ENCODE measurements around the gene PFKM. TPM values are rescaled to one million over a fixed set of nuclear protein-coding genes. Genes with fewer than 3 reads are reported as not detected.
A peak's percentile ranks its signal among the peaks of the same experiment; 100 is the strongest.

PFKM gene
- total RNA-seq, 1 donor from 2014 or later = 80.3 TPM

DNA sequence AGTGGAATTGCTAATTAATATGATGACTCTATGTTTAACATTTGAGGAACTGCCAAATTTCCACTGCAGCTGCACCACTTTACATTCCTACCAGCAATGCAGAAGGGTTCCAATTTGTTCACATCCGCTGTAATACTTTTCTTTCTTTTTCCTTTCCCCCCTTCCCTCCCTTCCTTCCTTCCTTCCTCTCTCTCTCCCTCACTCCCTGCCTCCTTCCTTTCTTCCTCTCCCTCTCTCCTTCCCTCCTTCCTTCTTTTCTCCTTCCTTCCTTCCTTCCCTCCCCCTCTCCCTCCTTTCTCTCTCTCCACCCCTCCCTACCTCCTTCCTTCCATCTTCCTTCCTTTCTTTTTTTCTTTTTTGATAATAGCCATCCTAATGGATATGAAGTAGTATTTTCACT, 3.2 kb upstream of the PFKM start:
- Mint-ChIP-seq H3K9me3 (ENCODE audit: unreplicated experiment) (peaks cover 8% of the 10 kb centered on the region), H3K36me3 (ENCODE audit: low read depth, unreplicated experiment) (no peaks in the 10 kb centered on the region), H3K4me1 (ENCODE audit: low read depth, unreplicated experiment) (peaks cover 7% of the 10 kb centered on the region), H3K4me3 (ENCODE audit: unreplicated experiment) (no peak overlapping the region), H3K27ac (ENCODE audit: unreplicated experiment) (no peak overlapping the region), H3K27me3 (ENCODE audit: low read depth, unreplicated experiment) (peaks cover 8% of the 10 kb centered on the region)
- H3K27me3 ChIP-seq (ENCODE audit: insufficient read depth, low read length) = peaks cover 3% of the 10 kb centered on the region
- peaks cover 5% of the 10 kb centered on the region for H3K4me1 ChIP-seq (ENCODE audit: insufficient read depth, low read length)
- no peak overlapping the region for H3K4me3 ChIP-seq (ENCODE audit: insufficient read depth, low read depth, low read length)
- H3K79me2 ChIP-seq (ENCODE audit: insufficient read depth, low read length) = peaks cover 15% of the 10 kb centered on the region
- no peak overlapping the region for H3K4me2 ChIP-seq (ENCODE audit: low read length)
- peaks cover under 1% of the 10 kb centered on the region for H4K20me1 ChIP-seq (ENCODE audit: insufficient read depth, low read length)
- H3K9me3 ChIP-seq (ENCODE audit: insufficient read depth, low read depth, low read length) = no peaks in the 10 kb centered on the region
- H3K9ac ChIP-seq (ENCODE audit: low read length) = no peak overlapping the region
- no peak overlapping the region for H2AFZ ChIP-seq (ENCODE audit: low read depth, low read length)
- TF ChIP-seq EZH2 (IDR thresholded peaks at IDR 0.05; ENCODE audit: insufficient read depth, low read length) = no peak
- TF ChIP-seq, protein P1, sequence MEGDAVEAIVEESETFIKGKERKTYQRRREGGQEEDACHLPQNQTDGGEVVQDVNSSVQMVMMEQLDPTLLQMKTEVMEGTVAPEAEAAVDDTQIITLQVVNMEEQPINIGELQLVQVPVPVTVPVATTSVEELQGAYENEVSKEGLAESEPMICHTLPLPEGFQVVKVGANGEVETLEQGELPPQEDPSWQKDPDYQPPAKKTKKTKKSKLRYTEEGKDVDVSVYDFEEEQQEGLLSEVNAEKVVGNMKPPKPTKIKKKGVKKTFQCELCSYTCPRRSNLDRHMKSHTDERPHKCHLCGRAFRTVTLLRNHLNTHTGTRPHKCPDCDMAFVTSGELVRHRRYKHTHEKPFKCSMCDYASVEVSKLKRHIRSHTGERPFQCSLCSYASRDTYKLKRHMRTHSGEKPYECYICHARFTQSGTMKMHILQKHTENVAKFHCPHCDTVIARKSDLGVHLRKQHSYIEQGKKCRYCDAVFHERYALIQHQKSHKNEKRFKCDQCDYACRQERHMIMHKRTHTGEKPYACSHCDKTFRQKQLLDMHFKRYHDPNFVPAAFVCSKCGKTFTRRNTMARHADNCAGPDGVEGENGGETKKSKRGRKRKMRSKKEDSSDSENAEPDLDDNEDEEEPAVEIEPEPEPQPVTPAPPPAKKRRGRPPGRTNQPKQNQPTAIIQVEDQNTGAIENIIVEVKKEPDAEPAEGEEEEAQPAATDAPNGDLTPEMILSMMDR (IDR thresholded peaks at IDR 0.05; ENCODE audit: insufficient read depth, low read depth, low read length) = no peak
- DNase-seq (ENCODE audit: low read depth) = no peak
- no peak for FAIRE-seq
- no peak overlapping the region for H3K27ac ChIP-seq (ENCODE audit: low read depth, low read length)
- H3K36me3 ChIP-seq (ENCODE audit: insufficient read depth, low read length) = no peaks in the 10 kb centered on the region

DNA sequence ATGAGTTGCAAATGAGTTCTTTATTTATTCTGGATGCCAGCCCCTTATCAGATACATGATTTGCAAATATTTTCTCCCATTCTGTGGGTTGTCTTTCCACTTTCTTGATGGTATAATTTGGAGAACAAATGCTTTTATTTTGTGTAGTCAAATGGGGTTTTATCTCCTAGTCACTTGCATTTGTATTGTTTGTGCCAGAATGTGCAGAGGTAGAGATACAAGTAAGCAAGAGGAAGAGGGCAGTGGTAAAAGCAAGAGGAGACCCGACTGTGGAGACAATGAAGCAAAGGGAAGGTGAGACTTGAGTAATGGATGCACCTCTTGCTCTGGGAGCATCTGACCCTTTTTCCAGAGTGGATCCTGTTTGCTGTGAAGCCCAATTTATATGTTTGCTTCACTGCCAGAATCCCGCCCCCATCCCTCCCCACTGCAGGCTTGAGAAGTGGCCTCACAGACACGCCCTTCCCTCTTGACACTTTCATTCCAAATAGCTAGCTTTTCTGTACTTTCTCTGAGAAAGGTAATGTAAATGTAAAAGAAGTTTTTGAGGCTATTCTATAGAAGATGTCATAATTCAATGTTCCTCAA, 786 bp upstream of the PFKM start:
- peaks cover 8% of the 10 kb centered on the region for H4K20me1 ChIP-seq (ENCODE audit: insufficient read depth, low read length)
- Mint-ChIP-seq H3K27ac (ENCODE audit: unreplicated experiment) (no peak overlapping the region), H3K4me1 (ENCODE audit: low read depth, unreplicated experiment) (peaks cover 10% of the 10 kb centered on the region), H3K9me3 (ENCODE audit: unreplicated experiment) (peaks cover 8% of the 10 kb centered on the region), H3K27me3 (ENCODE audit: low read depth, unreplicated experiment) (peaks cover 8% of the 10 kb centered on the region), H3K36me3 (ENCODE audit: low read depth, unreplicated experiment) (no peaks in the 10 kb centered on the region), H3K4me3 (ENCODE audit: unreplicated experiment) (peak overlapping the region; percentile 98)
- TF ChIP-seq EZH2 (IDR thresholded peaks at IDR 0.05; ENCODE audit: insufficient read depth, low read length) = no peak
- TF ChIP-seq, protein P1 (IDR thresholded peaks at IDR 0.05; ENCODE audit: insufficient read depth, low read depth, low read length) = no peak
- H3K27me3 ChIP-seq (ENCODE audit: insufficient read depth, low read length) = peaks cover 3% of the 10 kb centered on the region
- no peaks in the 10 kb centered on the region for H3K9me3 ChIP-seq (ENCODE audit: insufficient read depth, low read depth, low read length)
- peaks cover 10% of the 10 kb centered on the region for H3K36me3 ChIP-seq (ENCODE audit: insufficient read depth, low read length)
- DNase-seq (ENCODE audit: low read depth) = no peak
- peak overlapping the region; percentile 87 for H3K4me2 ChIP-seq (ENCODE audit: low read length)
- H2AFZ ChIP-seq (ENCODE audit: low read depth, low read length) = peak overlapping the region; percentile 94
- no peak overlapping the region for H3K27ac ChIP-seq (ENCODE audit: low read depth, low read length)
- H3K4me1 ChIP-seq (ENCODE audit: insufficient read depth, low read length) = peaks cover 5% of the 10 kb centered on the region
- no peak for FAIRE-seq
- H3K9ac ChIP-seq (ENCODE audit: low read length) = no peak overlapping the region
- H3K79me2 ChIP-seq (ENCODE audit: insufficient read depth, low read length) = peaks cover 27% of the 10 kb centered on the region
- H3K4me3 ChIP-seq (ENCODE audit: insufficient read depth, low read depth, low read length) = peak overlapping the region; percentile 91

DNA sequence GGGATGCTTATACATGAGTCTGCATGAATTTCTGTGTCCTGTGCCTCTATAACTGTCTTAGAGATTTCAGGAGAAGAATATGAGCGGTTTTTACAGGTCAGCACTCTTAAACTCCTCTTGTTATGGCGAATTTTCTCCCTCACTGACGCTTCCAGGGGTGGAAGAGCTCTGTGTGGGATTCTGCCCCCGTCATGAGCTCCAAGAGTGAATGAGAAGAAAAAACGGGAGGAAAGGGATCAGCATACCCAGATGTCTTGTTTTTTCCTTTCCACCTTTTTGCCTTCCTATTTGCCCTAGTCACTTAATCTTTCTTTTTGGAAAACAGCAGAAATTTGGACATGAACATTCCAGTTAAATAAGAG, 651 bp downstream of the PFKM start:
- H3K9me3 Mint-ChIP-seq (ENCODE audit: unreplicated experiment) = no peaks in the 10 kb centered on the region
- peak overlapping the region; percentile 98 for H3K4me3 Mint-ChIP-seq (ENCODE audit: unreplicated experiment)
- peaks cover 10% of the 10 kb centered on the region for H3K4me1 Mint-ChIP-seq (ENCODE audit: low read depth, unreplicated experiment)
- TF ChIP-seq, protein P1 (IDR thresholded peaks at IDR 0.05; ENCODE audit: insufficient read depth, low read depth, low read length) = no peak
- no peak for TF ChIP-seq EZH2 (IDR thresholded peaks at IDR 0.05; ENCODE audit: insufficient read depth, low read length)
- peaks cover 3% of the 10 kb centered on the region for H3K27me3 ChIP-seq (ENCODE audit: insufficient read depth, low read length)
- DNase-seq (ENCODE audit: low read depth) (peak; percentile 22), FAIRE-seq (no peak)
- H3K36me3 Mint-ChIP-seq (ENCODE audit: low read depth, unreplicated experiment) = no peaks in the 10 kb centered on the region
- H3K4me1 ChIP-seq (ENCODE audit: insufficient read depth, low read length) = peaks cover 5% of the 10 kb centered on the region
- peaks cover 5% of the 10 kb centered on the region for H3K27me3 Mint-ChIP-seq (ENCODE audit: low read depth, unreplicated experiment)
- no peaks in the 10 kb centered on the region for H3K9me3 ChIP-seq (ENCODE audit: insufficient read depth, low read depth, low read length)
- peaks cover 8% of the 10 kb centered on the region for H4K20me1 ChIP-seq (ENCODE audit: insufficient read depth, low read length)
- peak overlapping the region; percentile 86 for H3K9ac ChIP-seq (ENCODE audit: low read length)
- peak overlapping the region; percentile 58 for H3K27ac ChIP-seq (ENCODE audit: low read depth, low read length)
- H2AFZ ChIP-seq (ENCODE audit: low read depth, low read length) = peak overlapping the region; percentile 94
- peak overlapping the region; percentile 91 for H3K4me3 ChIP-seq (ENCODE audit: insufficient read depth, low read depth, low read length)
- peaks cover 19% of the 10 kb centered on the region for H3K36me3 ChIP-seq (ENCODE audit: insufficient read depth, low read length)
- H3K4me2 ChIP-seq (ENCODE audit: low read length) = peak overlapping the region; percentile 87
- peaks cover 27% of the 10 kb centered on the region for H3K79me2 ChIP-seq (ENCODE audit: insufficient read depth, low read length)
- peak overlapping the region; percentile 77 for H3K27ac Mint-ChIP-seq (ENCODE audit: unreplicated experiment)

Data from astrocyte (in vitro differentiated cells and primary cell).